Mucosa of rectum (tissue), 2 donors: ENCODE results near the gene KCNK15.

ENCODE experiments used
- H3K27ac ChIP-seq, 2 donors: one replicate each; pipeline ENCODE4 v1.7.0; 2013; ENCODE audit warnings: inconsistent platforms in 2 of 2, low read depth in 2 of 2, low read length in 2 of 2
- H3K27me3 ChIP-seq, 2 donors: one replicate each; pipeline ENCODE4 v1.7.0; 2013; ENCODE audit warnings: low read length in 2 of 2; ENCODE audit not compliant: control insufficient read depth in 2 of 2, insufficient read depth in 2 of 2
- H3K36me3 ChIP-seq, 2 donors: one replicate each; pipeline ENCODE4 v1.7.0; 2013; ENCODE audit warnings: low read length in 2 of 2; ENCODE audit not compliant: control insufficient read depth in 2 of 2, insufficient read depth in 2 of 2
- H3K4me1 ChIP-seq, 2 donors: one replicate each; pipeline ENCODE4 v1.7.0; 2013; ENCODE audit warnings: low read length in 2 of 2, mild to moderate bottlenecking in 1 of 2; ENCODE audit not compliant: control insufficient read depth in 2 of 2, insufficient read depth in 2 of 2
- H3K4me3 ChIP-seq, 2 donors: one replicate each; pipeline ENCODE4 v1.7.0; 2013; ENCODE audit warnings: low read length in 2 of 2
- H3K9ac ChIP-seq, 2 donors: one replicate each; pipeline ENCODE4 v1.7.0; 2013; ENCODE audit warnings: low read length in 2 of 2, low read depth in 1 of 2, mild to moderate bottlenecking in 1 of 2
- H3K9me3 ChIP-seq, 2 donors: one replicate each; pipeline ENCODE4 v1.7.0; 2013; ENCODE audit warnings: low read length in 2 of 2; ENCODE audit not compliant: control insufficient read depth in 2 of 2
- donor health status: healthy.
- donor health status: Normal muscosa, but diverticular disease.

Gene KCNK15

GRCh38 chr20:44800391-44801046 is 54.9 kb downstream of the KCNK15 start:
- H3K4me3 ChIP-seq = no peak overlapping the region
- H3K27ac ChIP-seq = no peak overlapping the region
- H3K9ac ChIP-seq = no peak overlapping the region
- peaks cover 3 to 4% of the 10 kb centered on the region in 2 donors for H3K4me1 ChIP-seq
- H3K27me3 ChIP-seq = no peaks in the 10 kb centered on the region
- H3K9me3 ChIP-seq = no peaks in the 10 kb centered on the region
- H3K36me3 ChIP-seq = no peaks in the 10 kb centered on the region
